Activated T-cell treated with anti-CD3 and anti-CD28 coated beads, Interleukin-2, amount 50 U/mL, for 24 hours (primary cell): ENCODE results near the gene ABHD5.
"Not testable (repeated sequence)": the region's sequence is repeated elsewhere in the genome, so short reads cannot be mapped to it uniquely, and the experiment has no call there.

Experiments used
- DNase-seq: peaks from one replicate; pipeline ENCODE4 v3.0.0-alpha.2; 2020
- H3K27ac Mint-ChIP-seq: 2 replicates; pipeline ENCODE4 v1.8.0; 2020; ENCODE audit warnings: mild to moderate bottlenecking, mixed read lengths
- H3K27me3 Mint-ChIP-seq: 2 replicates; pipeline ENCODE4 v1.8.0; 2020; ENCODE audit warnings: mixed read lengths
- H3K36me3 Mint-ChIP-seq: 2 replicates; pipeline ENCODE4 v1.8.0; 2020; ENCODE audit warnings: low read depth, mixed read lengths
- H3K4me1 Mint-ChIP-seq: 2 replicates; pipeline ENCODE4 v1.8.0; 2020; ENCODE audit warnings: low read depth, mixed read lengths
- H3K4me3 Mint-ChIP-seq: 2 replicates; pipeline ENCODE4 v1.8.0; 2020; ENCODE audit warnings: mild to moderate bottlenecking, moderate library complexity, mixed read lengths
- H3K9me3 Mint-ChIP-seq: 2 replicates; pipeline ENCODE4 v1.8.0; 2020; ENCODE audit warnings: mixed read lengths

The ABHD5 gene

DNA sequence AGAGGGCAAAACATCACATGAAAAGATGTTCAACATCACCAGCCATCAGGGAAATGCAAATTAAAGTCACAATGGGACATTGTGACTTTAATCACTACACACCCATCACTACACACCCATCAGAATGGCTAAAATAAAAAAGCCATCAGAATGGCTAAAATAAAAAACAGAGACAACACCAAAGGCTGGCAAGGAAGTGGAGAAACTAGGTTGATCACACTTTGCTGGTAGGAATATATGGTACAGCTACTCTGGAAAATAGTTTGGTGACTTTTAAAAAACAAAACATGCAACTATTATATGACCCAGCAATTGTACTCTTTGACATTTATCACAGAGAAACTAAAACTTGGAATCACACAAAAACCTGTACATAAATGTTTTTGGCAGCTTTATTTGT, 15.1 kb upstream of the ABHD5 start:
- Mint-ChIP-seq H3K27me3 (peaks cover 9% of the 10 kb centered on the region), H3K27ac (no peak overlapping the region), H3K36me3 (no peaks in the 10 kb centered on the region), H3K9me3 (peaks cover 4% of the 10 kb centered on the region), H3K4me1 (no peaks in the 10 kb centered on the region), H3K4me3 (no peak overlapping the region)
- no peak for DNase-seq

DNA sequence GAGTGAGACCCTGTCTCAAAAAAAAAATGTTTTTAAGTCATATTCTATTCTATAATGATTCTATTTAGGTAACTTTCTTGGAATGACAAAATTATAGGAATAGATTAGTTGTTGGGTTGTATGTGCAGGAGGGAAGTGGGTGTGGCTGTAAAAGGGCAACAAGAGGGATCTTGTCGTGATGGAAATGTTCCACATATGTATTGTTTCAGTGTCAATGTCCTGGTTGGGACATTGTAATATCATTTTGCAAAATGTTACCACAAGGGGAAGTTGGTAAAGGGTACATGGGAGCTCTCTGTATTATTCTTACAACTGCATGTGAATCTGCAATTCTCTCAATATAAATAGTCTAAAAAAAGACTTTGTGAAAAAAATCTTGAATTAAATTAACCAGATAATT, 14.3 kb upstream of the ABHD5 start:
- peaks cover 9% of the 10 kb centered on the region for H3K27me3 Mint-ChIP-seq
- H3K4me1 Mint-ChIP-seq = no peaks in the 10 kb centered on the region
- DNase-seq = no peak
- H3K27ac Mint-ChIP-seq = no peak overlapping the region
- H3K4me3 Mint-ChIP-seq = no peak overlapping the region
- no peaks in the 10 kb centered on the region for H3K36me3 Mint-ChIP-seq
- H3K9me3 Mint-ChIP-seq = peaks cover 4% of the 10 kb centered on the region

DNA sequence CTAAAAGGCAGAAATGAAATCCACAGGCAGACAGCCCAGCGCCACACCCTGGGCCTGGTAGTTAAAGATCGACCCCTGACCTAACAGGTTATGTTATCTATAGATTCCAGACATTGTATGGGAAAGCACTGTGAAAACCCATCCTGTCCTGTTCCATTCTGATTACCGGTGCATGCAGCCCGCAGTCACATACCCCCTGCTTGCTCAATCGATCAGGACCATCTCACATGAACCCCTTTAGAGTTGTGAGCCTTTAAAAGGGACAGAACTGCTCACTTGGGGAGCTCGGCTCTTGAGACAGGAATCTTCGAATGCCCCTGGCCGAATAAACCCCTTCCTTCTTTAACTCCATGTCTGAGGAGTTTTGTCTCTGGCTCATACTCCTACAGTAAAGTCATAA, 12.4 kb upstream of the ABHD5 start:
- H3K27me3 Mint-ChIP-seq, H3K36me3 Mint-ChIP-seq, H3K4me3 Mint-ChIP-seq, H3K9me3 Mint-ChIP-seq, DNase-seq, H3K27ac Mint-ChIP-seq, H3K4me1 Mint-ChIP-seq: not testable (repeated sequence)

DNA sequence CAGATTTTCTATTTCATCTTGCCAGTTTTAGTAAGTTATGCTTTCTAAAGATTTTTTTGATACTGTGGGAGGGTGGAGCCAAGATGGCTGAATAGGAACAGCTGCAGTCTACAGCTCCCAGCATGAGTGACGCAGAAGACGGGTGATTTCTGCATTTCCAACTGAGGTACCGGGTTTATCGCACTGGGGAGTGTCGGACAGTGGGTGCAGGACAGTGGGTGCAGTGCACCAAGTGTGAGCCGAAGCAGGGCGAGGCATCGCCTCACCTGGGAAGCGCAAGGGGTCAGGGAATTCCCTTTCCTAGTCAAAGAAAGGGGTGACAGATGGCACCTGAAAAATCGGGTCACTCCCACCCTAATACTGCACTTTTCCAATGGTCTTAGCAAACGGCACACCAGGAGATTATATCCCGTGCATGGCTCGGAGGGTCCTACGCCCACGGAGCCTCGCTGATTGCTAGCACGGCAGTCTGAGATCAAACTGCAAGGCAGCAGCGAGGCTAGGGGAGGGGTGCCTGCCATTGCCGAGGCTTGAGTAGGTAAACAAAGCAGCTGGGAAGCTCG, 11.8 kb upstream of the ABHD5 start:
- DNase-seq = not testable (repeated sequence)

DNA sequence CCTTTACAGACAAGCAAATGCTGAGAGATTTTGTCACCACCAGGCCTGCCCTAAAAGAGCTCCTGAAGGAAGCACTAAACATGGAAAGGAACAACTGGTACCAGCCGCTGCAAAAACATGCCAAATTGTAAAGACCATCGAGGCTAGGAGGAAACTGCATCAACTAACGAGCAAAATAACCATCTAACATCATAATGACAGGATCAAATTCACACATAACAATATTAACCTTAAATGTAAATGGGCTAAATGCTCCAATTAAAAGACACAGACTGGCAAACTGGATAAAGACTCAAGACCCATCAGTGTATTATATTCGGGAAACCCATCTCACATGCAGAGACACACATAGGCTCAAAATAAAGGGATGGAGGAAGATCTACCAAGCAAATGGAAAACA, 9.9 kb upstream of the ABHD5 start:
- H3K27ac Mint-ChIP-seq, H3K36me3 Mint-ChIP-seq, H3K4me3 Mint-ChIP-seq, H3K4me1 Mint-ChIP-seq, DNase-seq, H3K9me3 Mint-ChIP-seq, H3K27me3 Mint-ChIP-seq: not testable (repeated sequence)

More for the DNA sequence above, 11.8 kb upstream of the ABHD5 start:
- not testable (repeated sequence) for H3K27me3 Mint-ChIP-seq, H3K36me3 Mint-ChIP-seq, H3K9me3 Mint-ChIP-seq, H3K4me1 Mint-ChIP-seq, H3K4me3 Mint-ChIP-seq, H3K27ac Mint-ChIP-seq

DNA sequence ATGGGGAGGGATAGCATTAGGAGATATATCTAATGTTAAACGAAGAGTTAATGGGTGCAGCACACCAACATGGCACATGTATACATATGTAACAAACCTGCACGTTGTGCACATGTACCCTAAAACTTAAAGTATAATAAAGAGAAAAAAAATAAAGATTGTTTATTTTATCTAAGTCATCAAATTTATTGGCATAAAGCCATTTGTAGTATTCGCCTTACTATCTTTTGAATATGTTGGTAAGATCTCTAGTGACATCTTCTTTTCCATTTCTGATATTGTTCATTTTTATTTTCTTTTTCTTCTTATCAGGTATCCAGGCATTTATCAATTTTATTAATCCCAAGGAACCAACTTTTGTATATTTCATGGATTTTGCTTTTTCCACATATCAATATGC, 5.8 kb upstream of the ABHD5 start:
- Mint-ChIP-seq H3K36me3 (no peaks in the 10 kb centered on the region), H3K27ac (no peak overlapping the region), H3K4me3 (no peak overlapping the region), H3K9me3 (no peaks in the 10 kb centered on the region), H3K27me3 (peaks cover 3% of the 10 kb centered on the region), H3K4me1 (peaks cover 3% of the 10 kb centered on the region)
- no peak for DNase-seq

DNA sequence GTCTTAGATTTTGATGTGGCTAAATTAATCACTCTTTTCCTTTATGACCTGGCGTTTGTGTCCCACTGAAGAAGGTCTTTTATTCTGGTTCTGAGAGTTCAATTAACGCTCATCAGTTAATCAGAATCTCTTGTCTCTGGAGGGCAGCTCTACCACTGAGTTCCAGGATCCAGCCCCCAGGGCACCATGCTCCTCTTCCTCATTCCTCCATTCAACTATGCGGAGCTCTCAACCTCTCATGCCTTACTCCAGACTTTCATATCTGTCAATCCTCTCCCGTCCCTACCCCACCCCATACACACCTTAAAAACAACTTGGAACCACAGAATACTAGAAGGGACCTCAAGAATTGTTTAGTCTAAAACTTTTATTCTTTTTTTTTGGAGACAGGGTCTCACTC, 4.8 kb upstream of the ABHD5 start:
- Mint-ChIP-seq H3K9me3 (peaks cover 2% of the 10 kb centered on the region), H3K4me3 (no peak overlapping the region), H3K27ac (no peak overlapping the region), H3K36me3 (peaks cover 2% of the 10 kb centered on the region), H3K27me3 (peaks cover 3% of the 10 kb centered on the region), H3K4me1 (peaks cover 8% of the 10 kb centered on the region)
- DNase-seq = no peak

DNA sequence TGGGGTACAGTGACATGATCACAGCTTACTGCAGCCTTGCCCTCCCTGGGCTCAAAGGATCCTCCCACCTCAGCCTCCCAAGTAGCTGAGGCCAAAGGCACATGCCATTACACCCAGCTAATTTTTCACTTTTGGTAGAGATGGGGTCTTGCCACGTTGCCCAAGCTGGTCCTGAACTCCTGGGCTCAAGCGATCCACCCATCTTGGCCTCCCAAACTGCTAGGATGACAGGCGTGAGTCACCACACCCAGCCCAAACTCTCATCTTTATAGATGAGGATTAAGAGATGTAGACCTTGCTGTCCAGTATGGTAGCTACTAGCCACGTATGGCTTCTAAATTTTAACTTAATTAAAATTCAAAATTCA, 4.4 kb upstream of the ABHD5 start:
- peaks cover 2% of the 10 kb centered on the region for H3K9me3 Mint-ChIP-seq
- no peak overlapping the region for H3K27ac Mint-ChIP-seq
- H3K4me1 Mint-ChIP-seq = peaks cover 8% of the 10 kb centered on the region
- no peak for DNase-seq
- peaks cover 3% of the 10 kb centered on the region for H3K27me3 Mint-ChIP-seq
- peaks cover 2% of the 10 kb centered on the region for H3K36me3 Mint-ChIP-seq
- H3K4me3 Mint-ChIP-seq = no peak overlapping the region

DNA sequence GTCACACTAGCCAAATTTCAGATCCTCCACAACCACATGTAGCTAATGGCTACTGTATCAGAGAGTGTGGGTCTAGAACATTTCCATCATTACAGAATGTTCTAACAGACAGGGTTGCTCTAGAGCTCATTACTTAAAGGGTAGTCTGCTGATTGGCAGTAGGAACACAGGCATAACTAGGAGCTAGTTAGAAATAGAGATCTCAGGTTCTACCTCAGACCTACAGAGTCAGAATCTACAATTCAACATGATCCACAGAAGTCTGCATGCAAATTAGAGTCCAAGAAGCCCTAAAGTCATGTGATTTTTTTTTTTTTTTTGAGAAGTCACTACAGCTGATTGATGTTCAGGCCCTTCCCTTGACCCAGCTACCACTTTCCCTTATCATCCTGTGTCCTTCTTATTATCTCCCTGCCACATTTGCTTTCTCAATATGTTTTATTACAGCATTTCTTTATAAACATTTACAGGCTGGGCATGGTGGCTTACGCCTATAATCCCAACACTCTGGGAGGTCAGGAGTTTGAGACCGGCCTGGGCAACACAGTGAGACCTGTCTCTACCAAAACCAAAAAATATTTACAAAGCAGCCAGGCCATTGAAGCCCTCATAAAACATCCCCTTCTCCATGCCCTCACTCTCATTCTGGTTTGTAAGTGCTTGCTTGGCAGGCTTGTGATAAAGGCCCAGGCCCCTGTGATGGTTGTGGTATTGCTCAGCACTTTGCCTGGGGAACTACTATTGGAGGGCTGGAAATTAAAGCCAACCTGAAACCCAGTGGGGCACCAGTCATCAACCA, 3.8 kb upstream of the ABHD5 start:
- Mint-ChIP-seq H3K27me3 (peaks cover 3% of the 10 kb centered on the region), H3K27ac (no peak overlapping the region), H3K4me3 (no peak overlapping the region), H3K4me1 (peaks cover 12% of the 10 kb centered on the region), H3K36me3 (peaks cover 6% of the 10 kb centered on the region), H3K9me3 (peaks cover 2% of the 10 kb centered on the region)
- no peak for DNase-seq

DNA sequence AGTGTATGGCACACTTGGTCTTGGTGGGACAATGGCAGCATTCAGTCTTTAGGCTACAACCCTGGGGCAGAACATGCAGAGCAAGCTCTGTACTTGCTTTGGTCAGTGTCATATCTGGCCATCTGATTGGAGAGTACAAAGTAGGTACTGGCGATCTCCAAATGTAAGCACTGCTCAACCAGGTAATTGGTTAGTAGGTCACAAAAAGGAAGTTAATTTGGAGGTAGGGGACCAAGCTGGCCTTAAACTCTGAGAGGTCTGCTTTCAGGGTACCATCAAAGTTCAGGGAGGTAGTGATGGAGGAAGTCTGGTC, 3.3 kb upstream of the ABHD5 start:
- H3K9me3 Mint-ChIP-seq = peaks cover 2% of the 10 kb centered on the region
- H3K27me3 Mint-ChIP-seq = peaks cover 3% of the 10 kb centered on the region
- no peak overlapping the region for H3K4me3 Mint-ChIP-seq
- peaks cover 6% of the 10 kb centered on the region for H3K36me3 Mint-ChIP-seq
- H3K4me1 Mint-ChIP-seq = peaks cover 17% of the 10 kb centered on the region
- H3K27ac Mint-ChIP-seq = no peak overlapping the region
- no peak for DNase-seq

DNA sequence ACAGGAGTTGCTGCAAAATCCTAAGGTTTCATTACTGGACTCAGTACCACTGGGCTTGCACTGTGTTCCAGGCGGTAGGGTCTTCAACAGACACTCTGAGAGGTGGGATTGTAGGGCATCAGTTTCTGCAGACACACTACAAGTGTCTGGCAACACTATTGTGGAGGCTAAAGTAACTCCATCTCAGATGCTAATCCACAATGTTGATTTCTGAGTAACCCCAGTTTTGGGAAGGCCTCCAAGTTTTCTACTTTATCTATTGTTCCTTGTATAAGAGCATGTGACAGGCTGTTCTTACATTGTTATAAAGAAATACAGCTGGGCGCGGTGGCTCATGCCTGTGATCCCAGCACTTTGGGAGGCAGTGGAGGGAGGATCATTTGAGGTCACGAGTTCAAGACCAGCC, 2.5 kb upstream of the ABHD5 start:
- Mint-ChIP-seq H3K4me3 (no peak overlapping the region), H3K9me3 (peaks cover 2% of the 10 kb centered on the region), H3K27ac (no peak overlapping the region), H3K27me3 (peaks cover 3% of the 10 kb centered on the region), H3K4me1 (peaks cover 25% of the 10 kb centered on the region), H3K36me3 (peaks cover 6% of the 10 kb centered on the region)
- no peak for DNase-seq

DNA sequence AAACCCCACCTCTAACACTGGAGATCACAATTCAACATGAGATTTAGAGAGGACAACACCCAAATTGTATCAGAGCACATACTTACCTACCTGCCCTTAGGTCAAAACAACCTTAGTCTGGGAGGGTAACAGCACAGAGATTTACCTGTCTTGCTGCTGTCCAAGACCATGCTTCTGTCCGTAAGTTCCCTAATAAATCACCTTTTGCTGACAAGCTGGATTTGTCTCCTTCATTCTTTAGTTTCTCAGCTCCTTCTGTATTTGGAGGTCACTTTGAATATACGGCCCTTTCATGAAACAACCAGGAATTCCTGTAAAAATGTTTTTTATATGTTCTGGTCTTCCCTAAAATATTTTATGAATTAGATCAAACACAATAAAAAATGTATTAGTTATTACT, 1.6 kb upstream of the ABHD5 start:
- Mint-ChIP-seq H3K9me3 (peaks cover 2% of the 10 kb centered on the region), H3K4me1 (peaks cover 31% of the 10 kb centered on the region), H3K27me3 (peaks cover 3% of the 10 kb centered on the region), H3K36me3 (peaks cover 6% of the 10 kb centered on the region), H3K4me3 (no peak overlapping the region), H3K27ac (no peak overlapping the region)
- DNase-seq = no peak

DNA sequence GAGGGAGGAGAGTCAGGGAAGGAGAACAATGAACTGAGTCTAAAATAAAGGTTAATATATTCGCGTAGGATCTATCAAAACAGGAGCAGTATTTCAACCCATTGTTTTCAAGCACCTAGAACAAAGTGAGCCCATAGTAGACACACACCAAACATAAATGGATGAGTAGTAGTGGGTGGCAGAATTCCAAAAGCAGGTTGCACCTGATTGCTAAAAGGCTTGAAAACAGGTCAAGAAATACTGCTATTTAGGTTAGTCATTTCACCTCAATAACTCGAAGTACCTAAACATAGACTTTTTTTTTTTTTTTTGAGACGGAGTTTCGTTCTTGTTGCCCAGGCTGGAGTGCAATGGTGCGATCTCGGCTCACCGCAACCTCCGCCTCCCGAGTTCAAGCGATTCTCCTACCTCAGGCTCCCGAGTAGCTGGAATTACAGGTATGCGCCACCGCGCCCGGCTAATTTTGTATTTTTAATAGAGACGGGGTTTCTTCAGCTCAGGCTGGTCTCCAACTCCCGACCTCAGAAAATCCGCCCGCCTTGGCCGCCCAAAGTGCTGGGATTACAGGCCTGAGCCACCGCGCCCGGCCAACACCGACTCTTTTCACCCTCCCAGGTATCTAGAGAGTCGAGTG, 855 bp upstream of the ABHD5 start:
- Mint-ChIP-seq H3K36me3 (peaks cover 6% of the 10 kb centered on the region), H3K4me1 (peaks cover 36% of the 10 kb centered on the region), H3K27ac (peak overlapping the region; percentile 89), H3K4me3 (peak overlapping the region; percentile 78), H3K9me3 (peaks cover 2% of the 10 kb centered on the region), H3K27me3 (peaks cover 3% of the 10 kb centered on the region)
- DNase-seq = no peak

DNA sequence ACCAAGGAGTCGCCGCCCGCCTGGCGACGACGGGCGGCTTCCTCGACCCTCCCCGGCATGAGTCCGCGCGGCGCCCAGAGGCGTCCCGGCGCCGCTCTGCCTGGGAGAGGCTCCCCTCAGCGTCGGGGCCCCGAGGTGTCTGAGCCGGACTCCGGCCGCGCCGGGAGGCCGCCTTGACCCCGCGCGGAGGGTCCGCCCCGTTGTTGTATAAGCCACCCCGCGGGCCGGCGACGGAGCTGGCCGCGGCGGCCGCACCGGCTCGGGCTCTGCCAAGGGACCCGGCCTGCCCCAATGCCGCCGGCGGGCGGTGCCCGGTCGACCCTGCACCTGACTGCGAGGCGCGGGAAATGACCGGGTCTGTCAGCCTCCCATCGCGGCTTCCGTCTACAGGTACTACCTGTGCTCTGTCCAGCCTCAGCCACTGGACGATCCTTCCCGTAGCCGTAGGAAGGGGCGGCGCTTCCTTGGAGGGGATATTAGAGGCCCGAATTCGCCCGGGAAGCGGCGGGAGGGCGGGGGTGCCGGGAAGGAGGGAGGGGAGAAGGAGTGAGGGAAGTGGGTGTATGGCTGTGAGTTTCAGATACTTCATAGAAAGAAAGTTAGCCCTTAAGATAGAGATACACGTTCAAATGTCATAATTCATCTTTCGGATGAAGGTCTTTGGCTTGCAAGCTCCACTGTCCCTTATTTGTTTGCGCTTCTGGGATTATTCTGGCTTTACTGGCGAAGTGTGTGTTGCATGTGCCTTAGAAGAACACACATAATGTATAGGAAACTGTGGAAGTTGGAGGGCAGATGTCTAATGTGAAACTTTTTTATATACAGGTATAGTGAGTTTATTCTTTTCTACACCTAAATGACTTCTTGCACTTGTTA, 620 bp downstream of the ABHD5 start:
- Mint-ChIP-seq H3K27ac (peak overlapping the region; percentile 91), H3K9me3 (peaks cover 2% of the 10 kb centered on the region), H3K4me3 (peak overlapping the region; percentile 85), H3K36me3 (peaks cover 6% of the 10 kb centered on the region), H3K27me3 (peaks cover 3% of the 10 kb centered on the region), H3K4me1 (peaks cover 42% of the 10 kb centered on the region)
- peak; percentile 73 for DNase-seq
